Activated T-cell treated with anti-CD3 and anti-CD28 coated beads, Interleukin-2, amount 50 U/mL, for 72 hours (primary cell): ENCODE results near the gene CXorf58. TPM values are rescaled to one million over a fixed set of nuclear protein-coding genes. Genes with fewer than 3 reads are reported as not detected.
A peak's percentile ranks its signal among the peaks of the same experiment; 100 is the strongest.
"Not testable (repeated sequence)": the region's sequence is repeated elsewhere in the genome, so short reads cannot be mapped to it uniquely, and the experiment has no call there.

ENCODE experiments used
- ATAC-seq, 2 donors: fragments of 150-1000 bp; cut with Tn5 transposase; replicated peaks in 1 of 2; 2 replicates each; pipeline ENCODE4 v1.10.0; 2021; ENCODE audit warnings: moderate library complexity in 2 of 2, mild to moderate bottlenecking in 1 of 2
- DNase-seq, 2 donors: peaks; one replicate each; pipeline ENCODE4 v3.0.0; 2021 to 2022; ENCODE audit warnings: mixed read lengths in 1 of 2
- H3K27ac Mint-ChIP-seq: one replicate; pipeline ENCODE4 v1.8.0; 2022; ENCODE audit warnings: mild to moderate bottlenecking, moderate library complexity, mixed read lengths
- H3K27me3 Mint-ChIP-seq: one replicate; pipeline ENCODE4 v1.8.0; 2022; ENCODE audit warnings: low read depth, mixed read lengths
- H3K36me3 Mint-ChIP-seq, 2 donors: one replicate each; pipeline ENCODE4 v1.8.0; 2022; ENCODE audit warnings: mixed read lengths in 2 of 2, mild to moderate bottlenecking in 1 of 2; ENCODE audit not compliant: insufficient read depth in 2 of 2
- H3K4me1 Mint-ChIP-seq: one replicate; pipeline ENCODE4 v1.8.0; 2022; ENCODE audit warnings: low read depth, mixed read lengths
- H3K4me3 Mint-ChIP-seq, 2 donors: one replicate each; pipeline ENCODE4 v1.8.0; 2022; ENCODE audit warnings: mild to moderate bottlenecking in 2 of 2, mixed read lengths in 2 of 2, moderate library complexity in 2 of 2
- H3K9me3 Mint-ChIP-seq, 2 donors: one replicate each; pipeline ENCODE4 v1.8.0; 2022; ENCODE audit warnings: mixed read lengths in 2 of 2
- total RNA-seq, 2 donors: library from RNA; stranded (reverse); gene quantifications; one replicate each; pipeline ENCODE4 v1.2.3, GENCODE V29; 2022

CXorf58 gene
- total RNA-seq, 2 donors from 2014 or later = not detected

- Mint-ChIP-seq H3K4me1 (no peaks in the 10 kb centered on the region), H3K9me3 (no peaks in the 10 kb centered on the region), H3K27me3 (peaks cover 16% of the 10 kb centered on the region), H3K27ac (no peak overlapping the region), H3K36me3 (peaks cover 0 to 3% of the 10 kb centered on the region in 2 donors), H3K4me3 (no peak overlapping the region)
- DNase-seq (no peak), ATAC-seq (no peak)
Observed at GRCh38 chrX:23945206-23945605, 37.4 kb downstream of the CXorf58 start.

DNA sequence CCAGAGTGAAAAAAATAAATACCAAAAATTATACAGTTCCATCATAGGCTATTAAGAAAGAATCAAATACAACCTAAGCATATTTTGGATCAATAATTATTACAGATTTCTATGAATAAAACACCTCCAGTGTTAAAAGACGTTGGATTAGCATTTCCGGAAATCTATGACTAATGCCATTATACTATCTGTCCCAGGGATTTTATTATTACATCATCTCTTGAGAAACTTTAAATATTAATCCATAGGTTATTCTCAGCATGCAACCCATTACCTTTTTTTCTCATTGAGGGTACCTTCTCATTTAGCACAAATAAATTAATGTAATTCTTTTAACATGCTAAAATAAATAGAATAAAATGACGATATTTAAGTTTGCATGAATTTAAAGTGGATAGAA is 44.6 kb downstream of the CXorf58 start:
- Mint-ChIP-seq H3K4me1 (peaks cover 31% of the 10 kb centered on the region), H3K9me3 (no peaks in the 10 kb centered on the region), H3K4me3 (peak overlapping the region; percentile 44 to 84), H3K27me3 (peaks cover 9% of the 10 kb centered on the region), H3K27ac (no peak overlapping the region), H3K36me3 (no peaks in the 10 kb centered on the region)
- DNase-seq (no peak), ATAC-seq (no peak)

- ATAC-seq (peak; percentile 95 to 96), DNase-seq (peak; percentile 39 to 51)
- Mint-ChIP-seq H3K27me3 (peaks cover 9% of the 10 kb centered on the region), H3K4me1 (peaks cover 35% of the 10 kb centered on the region), H3K4me3 (peak overlapping the region; percentile 83 to 84), H3K36me3 (no peaks in the 10 kb centered on the region), H3K9me3 (no peaks in the 10 kb centered on the region), H3K27ac (peak overlapping the region; percentile 98)
Observed at GRCh38 chrX:23952984-23953907, 45.4 kb downstream of the CXorf58 start.

DNA sequence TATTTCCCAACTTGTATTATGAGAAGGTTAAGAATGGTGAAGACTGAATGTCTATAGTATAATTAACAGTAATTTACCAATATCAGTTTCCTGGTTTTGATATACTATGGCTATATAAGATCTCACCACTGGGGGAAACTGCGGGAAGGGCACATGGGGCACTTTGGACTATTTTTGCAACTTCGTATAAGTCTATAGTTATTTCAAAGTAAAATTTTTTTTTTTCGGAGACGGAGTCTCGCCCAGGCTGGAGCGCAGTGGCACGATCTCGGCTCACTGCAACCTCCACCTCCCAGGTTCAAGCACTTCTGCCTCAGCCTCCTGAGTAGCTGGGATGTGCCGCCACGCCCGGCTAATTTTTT is 46.1 kb downstream of the CXorf58 start:
- DNase-seq (peak in 1 of 2 donors; percentile 8), ATAC-seq (peak in 1 of 2 donors; percentile 3)
- Mint-ChIP-seq H3K4me1 (peaks cover 40% of the 10 kb centered on the region), H3K36me3 (no peaks in the 10 kb centered on the region), H3K27ac (peak overlapping the region; percentile 98), H3K4me3 (peak overlapping the region; percentile 83 to 84), H3K27me3 (peaks cover 9% of the 10 kb centered on the region), H3K9me3 (no peaks in the 10 kb centered on the region)

GRCh38 chrX:23954396-23954795 is 46.6 kb downstream of the CXorf58 start:
- Mint-ChIP-seq H3K9me3 (no peaks in the 10 kb centered on the region), H3K27ac (peak overlapping the region; percentile 24), H3K4me1 (peaks cover 45% of the 10 kb centered on the region), H3K4me3 (peak overlapping the region in 1 of 2 donors; percentile 37), H3K36me3 (no peaks in the 10 kb centered on the region), H3K27me3 (peaks cover 13% of the 10 kb centered on the region)
- ATAC-seq (no peak), DNase-seq (no peak)

DNA sequence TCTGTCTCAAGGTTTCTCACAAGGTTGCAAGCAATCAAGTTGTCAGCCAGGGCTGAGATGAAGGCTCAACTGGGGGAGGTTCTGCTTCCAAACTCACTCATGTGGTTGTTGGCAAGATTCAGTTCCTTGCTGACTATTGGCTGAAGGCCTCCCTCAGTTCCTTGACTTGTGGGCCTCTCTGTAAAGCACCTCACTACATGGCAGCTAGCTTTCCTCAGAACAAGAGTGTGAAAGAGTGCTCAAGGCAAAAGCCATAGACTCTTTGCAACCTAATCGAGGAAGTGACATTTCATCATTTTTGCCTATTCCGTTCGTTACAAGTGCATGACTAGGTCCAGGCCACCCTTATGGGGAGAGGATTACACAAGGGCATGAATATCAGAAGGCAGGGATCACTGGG is 52.0 kb downstream of the CXorf58 start:
- H3K4me3 Mint-ChIP-seq = peak overlapping the region; percentile 63 to 68
- peak; percentile 12 to 15 for DNase-seq

DNA sequence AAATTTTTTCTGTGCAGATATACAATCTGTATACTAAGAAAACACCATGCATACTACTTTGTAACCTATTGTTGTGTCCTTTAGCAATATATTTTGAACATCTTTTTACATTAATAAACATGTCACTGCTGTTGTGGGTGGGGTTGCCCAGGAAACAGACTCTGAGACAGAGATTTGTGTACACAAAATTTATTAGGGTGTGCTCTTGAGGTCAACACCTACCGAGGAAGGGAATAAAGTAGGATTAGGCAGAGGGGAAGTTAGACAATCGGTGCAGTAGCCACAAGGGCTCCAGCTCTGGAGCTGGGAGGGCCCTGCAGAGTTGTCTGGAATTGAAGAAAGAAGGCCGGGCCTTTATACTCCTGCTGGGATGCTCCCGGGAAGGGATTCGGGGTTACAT is 56.4 kb downstream of the CXorf58 start:
- ATAC-seq = no peak
- peaks cover 10% of the 10 kb centered on the region for H3K4me1 Mint-ChIP-seq
- H3K27me3 Mint-ChIP-seq = peaks cover 15% of the 10 kb centered on the region
- no peaks in the 10 kb centered on the region for H3K9me3 Mint-ChIP-seq
- no peak for DNase-seq
- H3K36me3 Mint-ChIP-seq = peaks cover 2 to 5% of the 10 kb centered on the region in 2 donors
- no peak overlapping the region for H3K27ac Mint-ChIP-seq
- no peak overlapping the region for H3K4me3 Mint-ChIP-seq

More for the DNA sequence above, 52.0 kb downstream of the CXorf58 start:
- Mint-ChIP-seq H3K9me3 (no peaks in the 10 kb centered on the region), H3K27me3 (peaks cover 7% of the 10 kb centered on the region), H3K27ac (peak overlapping the region; percentile 79), H3K4me1 (peaks cover 26% of the 10 kb centered on the region), H3K36me3 (peaks cover 2% of the 10 kb centered on the region in 2 donors)
- peak; percentile 85 to 91 for ATAC-seq

GRCh38 chrX:23965630-23966029 is 57.8 kb downstream of the CXorf58 start:
- H3K27me3 Mint-ChIP-seq = peaks cover 17% of the 10 kb centered on the region
- not testable (repeated sequence) for H3K27ac Mint-ChIP-seq, ATAC-seq, H3K4me3 Mint-ChIP-seq, H3K9me3 Mint-ChIP-seq, H3K4me1 Mint-ChIP-seq, H3K36me3 Mint-ChIP-seq, DNase-seq

DNA sequence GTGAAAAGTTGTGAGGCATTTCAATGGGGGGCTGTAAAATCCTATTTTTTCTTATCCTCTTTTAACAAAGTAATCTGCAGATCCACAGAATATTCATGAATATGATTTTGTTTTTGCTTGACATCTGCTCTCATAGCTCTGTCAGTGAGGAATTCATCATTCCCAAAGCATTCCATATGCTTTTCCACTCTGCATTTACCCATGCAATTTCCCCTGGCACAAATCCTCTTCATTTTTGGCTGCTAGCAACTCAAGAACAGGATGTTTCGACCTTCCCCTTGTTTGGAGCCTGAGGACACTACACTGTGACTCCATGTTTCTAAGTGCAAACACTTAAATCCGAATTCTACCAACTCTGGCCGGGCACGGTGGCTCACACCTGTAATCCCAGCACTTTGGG is 70.7 kb downstream of the CXorf58 start:
- Mint-ChIP-seq H3K4me1 (no peaks in the 10 kb centered on the region), H3K36me3 (peaks cover 2 to 4% of the 10 kb centered on the region in 2 donors), H3K27me3 (peaks cover 15% of the 10 kb centered on the region), H3K9me3 (no peaks in the 10 kb centered on the region), H3K4me3 (no peak overlapping the region), H3K27ac (no peak overlapping the region)
- DNase-seq (no peak), ATAC-seq (no peak)

- Mint-ChIP-seq H3K9me3 (no peaks in the 10 kb centered on the region), H3K4me1 (no peaks in the 10 kb centered on the region), H3K36me3 (peaks cover 4% of the 10 kb centered on the region in 2 donors), H3K4me3 (no peak overlapping the region), H3K27me3 (peaks cover 21% of the 10 kb centered on the region), H3K27ac (no peak overlapping the region)
- DNase-seq (no peak), ATAC-seq (no peak)
Observed at GRCh38 chrX:23980011-23980441, 72.2 kb downstream of the CXorf58 start.

- Mint-ChIP-seq H3K4me3 (no peak overlapping the region), H3K9me3 (no peaks in the 10 kb centered on the region), H3K27me3 (peaks cover 21% of the 10 kb centered on the region), H3K27ac (no peak overlapping the region), H3K36me3 (peaks cover 4 to 6% of the 10 kb centered on the region in 2 donors), H3K4me1 (no peaks in the 10 kb centered on the region)
- ATAC-seq = no peak
- DNase-seq = no peak
Observed at GRCh38 chrX:23981222-23981621, 73.4 kb downstream of the CXorf58 start.

DNA sequence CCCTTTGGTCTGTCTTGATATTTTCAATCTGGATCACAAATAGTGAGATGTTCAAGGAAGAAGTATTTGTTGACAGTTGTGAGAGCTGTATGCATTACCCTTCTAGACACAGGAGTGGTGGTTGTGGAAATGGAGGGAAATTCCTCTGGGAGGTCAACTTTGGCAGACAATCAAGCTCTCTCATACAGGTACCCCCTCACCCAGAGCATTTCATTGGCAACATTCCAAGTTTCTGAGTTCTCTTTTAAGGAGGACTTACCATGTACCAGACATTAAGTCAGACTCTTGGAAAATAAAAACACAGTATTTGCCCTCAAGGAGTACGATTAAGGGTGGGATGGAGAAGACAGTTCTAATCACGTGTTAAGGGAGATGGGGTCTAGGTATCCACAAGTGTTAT is 73.9 kb downstream of the CXorf58 start:
- no peak overlapping the region for H3K4me3 Mint-ChIP-seq
- H3K36me3 Mint-ChIP-seq = peaks cover 4 to 6% of the 10 kb centered on the region in 2 donors
- H3K27me3 Mint-ChIP-seq = peaks cover 21% of the 10 kb centered on the region
- H3K4me1 Mint-ChIP-seq = no peaks in the 10 kb centered on the region
- no peak overlapping the region for H3K27ac Mint-ChIP-seq
- H3K9me3 Mint-ChIP-seq = no peaks in the 10 kb centered on the region
- ATAC-seq (no peak), DNase-seq (no peak)

GRCh38 chrX:23982891-23983290 is 75.1 kb downstream of the CXorf58 start:
- no peak for ATAC-seq
- peaks cover 4% of the 10 kb centered on the region for H3K4me1 Mint-ChIP-seq
- H3K9me3 Mint-ChIP-seq = no peaks in the 10 kb centered on the region
- peak overlapping the region; percentile 87 for H3K27ac Mint-ChIP-seq
- DNase-seq = no peak
- H3K4me3 Mint-ChIP-seq = no peak overlapping the region
- peaks cover 4 to 6% of the 10 kb centered on the region in 2 donors for H3K36me3 Mint-ChIP-seq
- peaks cover 21% of the 10 kb centered on the region for H3K27me3 Mint-ChIP-seq
